PFSK-1 (cell line): ENCODE results near the gene PADI2.

Experiments
- FOXP2 ChIP-seq: optimal IDR thresholded peaks from 2 replicates; pipeline ENCODE3; 2011; ENCODE audit warnings: borderline replicate concordance, control low read depth, inconsistent platforms; ENCODE audit not compliant: insufficient read depth; ENCODE audit errors: extremely low read length, extremely low read depth
- POLR2AphosphoS5 ChIP-seq: IDR thresholded peaks from 2 replicates; pipeline ENCODE4 v1.6.1; 2012; ENCODE audit warnings: low read depth, mild to moderate bottlenecking, control low read depth, low read length, moderate library complexity
- REST ChIP-seq, 2 experiments: IDR thresholded peaks; 2 replicates each; pipeline versions ENCODE4 v1.6.1 to v1.8.0; 2011 to 2012; ENCODE audit warnings: low read depth in 2 of 2, low read length in 2 of 2, control low read depth in 1 of 2, inconsistent platforms in 1 of 2, mild to moderate bottlenecking in 1 of 2, moderate library complexity in 1 of 2; ENCODE audit not compliant: insufficient read depth in 1 of 2
- SIN3A ChIP-seq: IDR thresholded peaks from 2 replicates; pipeline ENCODE4 v1.6.1; 2012; ENCODE audit warnings: mild to moderate bottlenecking, low read length, moderate library complexity, borderline replicate concordance; ENCODE audit not compliant: insufficient read depth
- TAF1 ChIP-seq: IDR thresholded peaks from 2 replicates; pipeline ENCODE4 v1.6.1; 2012; ENCODE audit warnings: low read length, control low read depth, borderline replicate concordance; ENCODE audit not compliant: insufficient read depth

GRCh38 chr1:17046334-17046657 is 73.0 kb downstream of the PADI2 start:
- TF ChIP-seq TAF1 (no peak), SIN3A (no peak), REST (IDR thresholded peaks at IDR 0.05; ENCODE audit: insufficient read depth in 1 of 2, low read depth in 2 of 2, low read length in 2 of 2) (no peak), POLR2AphosphoS5 (no peak), FOXP2 (no peak)
